Activated naive CD8-positive, alpha-beta T cell treated with anti-CD3 and anti-CD28 coated beads, Interleukin-2, amount 50 U/mL, for 24 hours (primary cell): ENCODE results near the gene CNIH3.

Source experiments
- ATAC-seq: fragments of 150-1000 bp; cut with Tn5 transposase; one replicate; pipeline ENCODE4 v1.10.0; 2021
- DNase-seq: peaks from one replicate; pipeline ENCODE4 v3.0.0; 2021
- H3K27ac Mint-ChIP-seq: one replicate; pipeline ENCODE4 v1.8.0; 2021; ENCODE audit warnings: mild to moderate bottlenecking, mixed read lengths
- H3K27me3 Mint-ChIP-seq: one replicate; pipeline ENCODE4 v1.8.0; 2021; ENCODE audit warnings: mixed read lengths
- H3K36me3 Mint-ChIP-seq: one replicate; pipeline ENCODE4 v1.8.0; 2021; ENCODE audit warnings: low read depth, mixed read lengths
- H3K4me1 Mint-ChIP-seq: one replicate; pipeline ENCODE4 v1.8.0; 2021; ENCODE audit warnings: mixed read lengths
- H3K4me3 Mint-ChIP-seq: one replicate; pipeline ENCODE4 v1.8.0; 2021; ENCODE audit warnings: mild to moderate bottlenecking, moderate library complexity, mixed read lengths
- H3K9me3 Mint-ChIP-seq: one replicate; pipeline ENCODE4 v1.8.0; 2021; ENCODE audit warnings: mixed read lengths

Gene CNIH3

GRCh38 chr1:224759681-224760091 is 143.6 kb downstream of the CNIH3 start:
- H3K27ac Mint-ChIP-seq, result no peak overlapping the region
- DNase-seq, result no peak
- peaks cover 8% of the 10 kb centered on the region for H3K27me3 Mint-ChIP-seq
- H3K4me1 Mint-ChIP-seq, result no peaks in the 10 kb centered on the region
- H3K9me3 Mint-ChIP-seq, result peaks cover 13% of the 10 kb centered on the region
- no peak for ATAC-seq
- no peak overlapping the region for H3K4me3 Mint-ChIP-seq
- no peaks in the 10 kb centered on the region for H3K36me3 Mint-ChIP-seq

GRCh38 chr1:224760163-224760562 is 144.0 kb downstream of the CNIH3 start:
- ATAC-seq (no peak), DNase-seq (no peak)
- Mint-ChIP-seq H3K27me3 (peaks cover 8% of the 10 kb centered on the region), H3K9me3 (peaks cover 13% of the 10 kb centered on the region), H3K4me3 (no peak overlapping the region), H3K4me1 (no peaks in the 10 kb centered on the region), H3K27ac (no peak overlapping the region), H3K36me3 (no peaks in the 10 kb centered on the region)

- ATAC-seq (no peak), DNase-seq (no peak)
- Mint-ChIP-seq H3K4me1 (no peaks in the 10 kb centered on the region), H3K36me3 (no peaks in the 10 kb centered on the region), H3K9me3 (peaks cover 13% of the 10 kb centered on the region), H3K27ac (no peak overlapping the region), H3K27me3 (peaks cover 8% of the 10 kb centered on the region), H3K4me3 (no peak overlapping the region)
Measured at GRCh38 chr1:224761245-224761644, 145.1 kb downstream of the CNIH3 start.

GRCh38 chr1:224762046-224762445 is 145.9 kb downstream of the CNIH3 start:
- DNase-seq (no peak), ATAC-seq (no peak)
- H3K27ac Mint-ChIP-seq, result no peak overlapping the region
- H3K27me3 Mint-ChIP-seq, result peaks cover 8% of the 10 kb centered on the region
- H3K9me3 Mint-ChIP-seq, result peaks cover 13% of the 10 kb centered on the region
- no peak overlapping the region for H3K4me3 Mint-ChIP-seq
- H3K36me3 Mint-ChIP-seq, result no peaks in the 10 kb centered on the region
- no peaks in the 10 kb centered on the region for H3K4me1 Mint-ChIP-seq

GRCh38 chr1:224762701-224763100 is 146.6 kb downstream of the CNIH3 start:
- ATAC-seq (no peak), DNase-seq (no peak)
- Mint-ChIP-seq H3K4me3 (no peak overlapping the region), H3K4me1 (no peaks in the 10 kb centered on the region), H3K27ac (no peak overlapping the region), H3K36me3 (no peaks in the 10 kb centered on the region), H3K27me3 (peaks cover 9% of the 10 kb centered on the region), H3K9me3 (peaks cover 13% of the 10 kb centered on the region)

GRCh38 chr1:224763126-224763775 is 147.1 kb downstream of the CNIH3 start:
- Mint-ChIP-seq H3K36me3 (no peaks in the 10 kb centered on the region), H3K27me3 (peaks cover 10% of the 10 kb centered on the region), H3K4me3 (no peak overlapping the region), H3K4me1 (no peaks in the 10 kb centered on the region), H3K27ac (no peak overlapping the region), H3K9me3 (peaks cover 12% of the 10 kb centered on the region)
- DNase-seq (no peak), ATAC-seq (no peak)

- Mint-ChIP-seq H3K9me3 (no peaks in the 10 kb centered on the region), H3K27ac (no peak overlapping the region), H3K36me3 (no peaks in the 10 kb centered on the region), H3K4me1 (no peaks in the 10 kb centered on the region), H3K4me3 (no peak overlapping the region), H3K27me3 (peaks cover 12% of the 10 kb centered on the region)
- no peak for DNase-seq
- ATAC-seq, result no peak
Measured at GRCh38 chr1:224766266-224766665, 150.1 kb downstream of the CNIH3 start.

DNA sequence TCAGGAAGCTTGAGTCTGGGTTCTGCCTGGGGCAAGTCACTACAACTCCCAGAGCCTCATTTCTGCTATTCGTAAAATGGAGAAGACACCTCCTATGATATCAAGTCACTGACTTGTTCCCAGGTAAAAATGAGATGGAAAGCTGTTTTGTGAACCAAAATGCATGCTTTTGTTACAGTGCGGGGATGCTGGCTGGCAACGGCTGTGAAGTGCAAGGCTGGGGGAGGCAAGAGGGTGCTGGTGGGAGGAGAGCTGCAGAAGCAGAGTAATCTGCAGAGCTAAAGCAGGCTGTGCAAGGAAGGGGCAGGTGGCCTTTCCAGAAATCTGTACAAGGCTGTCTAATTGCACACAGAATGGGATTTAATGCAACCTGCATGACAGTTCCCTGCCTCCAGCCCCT is 150.9 kb downstream of the CNIH3 start:
- ATAC-seq (no peak), DNase-seq (no peak)
- Mint-ChIP-seq H3K4me3 (no peak overlapping the region), H3K36me3 (no peaks in the 10 kb centered on the region), H3K27me3 (peaks cover 17% of the 10 kb centered on the region), H3K4me1 (no peaks in the 10 kb centered on the region), H3K9me3 (no peaks in the 10 kb centered on the region), H3K27ac (no peak overlapping the region)

GRCh38 chr1:224767676-224768075 is 151.6 kb downstream of the CNIH3 start:
- H3K4me3 Mint-ChIP-seq, result no peak overlapping the region
- H3K36me3 Mint-ChIP-seq, result no peaks in the 10 kb centered on the region
- no peaks in the 10 kb centered on the region for H3K9me3 Mint-ChIP-seq
- no peak overlapping the region for H3K27ac Mint-ChIP-seq
- H3K27me3 Mint-ChIP-seq, result peaks cover 17% of the 10 kb centered on the region
- no peaks in the 10 kb centered on the region for H3K4me1 Mint-ChIP-seq
- DNase-seq (no peak), ATAC-seq (no peak)

GRCh38 chr1:224768971-224769370 is 152.9 kb downstream of the CNIH3 start:
- H3K4me1 Mint-ChIP-seq, result no peaks in the 10 kb centered on the region
- H3K4me3 Mint-ChIP-seq, result no peak overlapping the region
- ATAC-seq, result no peak
- H3K27me3 Mint-ChIP-seq, result peaks cover 14% of the 10 kb centered on the region
- DNase-seq, result no peak
- no peaks in the 10 kb centered on the region for H3K9me3 Mint-ChIP-seq
- no peak overlapping the region for H3K27ac Mint-ChIP-seq
- no peaks in the 10 kb centered on the region for H3K36me3 Mint-ChIP-seq

GRCh38 chr1:224769452-224770335 is 153.6 kb downstream of the CNIH3 start:
- no peaks in the 10 kb centered on the region for H3K4me1 Mint-ChIP-seq
- no peak overlapping the region for H3K4me3 Mint-ChIP-seq
- no peaks in the 10 kb centered on the region for H3K9me3 Mint-ChIP-seq
- no peak overlapping the region for H3K27ac Mint-ChIP-seq
- no peak for ATAC-seq
- DNase-seq, result no peak
- no peaks in the 10 kb centered on the region for H3K36me3 Mint-ChIP-seq
- H3K27me3 Mint-ChIP-seq, result peaks cover 17% of the 10 kb centered on the region

GRCh38 chr1:224770336-224770693 is 154.2 kb downstream of the CNIH3 start:
- no peak for DNase-seq
- H3K4me3 Mint-ChIP-seq, result no peak overlapping the region
- H3K27ac Mint-ChIP-seq, result no peak overlapping the region
- H3K36me3 Mint-ChIP-seq, result no peaks in the 10 kb centered on the region
- ATAC-seq, result no peak
- H3K9me3 Mint-ChIP-seq, result no peaks in the 10 kb centered on the region
- H3K4me1 Mint-ChIP-seq, result no peaks in the 10 kb centered on the region
- H3K27me3 Mint-ChIP-seq, result peaks cover 17% of the 10 kb centered on the region

- H3K4me3 Mint-ChIP-seq, result no peak overlapping the region
- ATAC-seq (no peak), DNase-seq (no peak)
- H3K36me3 Mint-ChIP-seq, result no peaks in the 10 kb centered on the region
- no peaks in the 10 kb centered on the region for H3K9me3 Mint-ChIP-seq
- no peaks in the 10 kb centered on the region for H3K4me1 Mint-ChIP-seq
- H3K27me3 Mint-ChIP-seq, result peaks cover 12% of the 10 kb centered on the region
- H3K27ac Mint-ChIP-seq, result no peak overlapping the region
Measured at GRCh38 chr1:224773646-224774045, 157.5 kb downstream of the CNIH3 start.

DNA sequence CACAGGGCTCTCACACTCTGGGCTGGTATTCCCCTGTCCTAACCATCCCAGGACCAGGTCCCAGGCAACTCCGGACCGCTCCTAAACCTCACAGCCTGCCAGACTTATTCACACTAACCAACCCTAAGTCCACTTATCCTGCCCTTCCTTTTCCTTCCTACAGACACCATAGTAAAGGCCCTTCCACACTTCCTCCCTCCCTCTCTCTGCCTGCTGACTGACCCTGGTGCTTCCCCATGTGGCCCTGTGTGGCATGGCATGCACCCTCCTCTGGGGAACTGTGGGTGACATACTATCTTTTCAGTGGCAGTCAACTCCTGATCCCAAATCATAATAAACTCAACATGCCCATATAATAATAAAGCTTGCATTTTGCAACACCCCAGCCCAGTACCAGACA is 158.3 kb downstream of the CNIH3 start:
- ATAC-seq (peak; percentile 46), DNase-seq (no peak)
- Mint-ChIP-seq H3K4me1 (no peaks in the 10 kb centered on the region), H3K27me3 (peaks cover 12% of the 10 kb centered on the region), H3K9me3 (no peaks in the 10 kb centered on the region), H3K27ac (no peak overlapping the region), H3K36me3 (no peaks in the 10 kb centered on the region), H3K4me3 (no peak overlapping the region)

GRCh38 chr1:224777180-224777579 is 161.1 kb downstream of the CNIH3 start:
- DNase-seq, result no peak
- Mint-ChIP-seq H3K4me3 (no peak overlapping the region), H3K27ac (no peak overlapping the region), H3K4me1 (no peaks in the 10 kb centered on the region), H3K36me3 (no peaks in the 10 kb centered on the region), H3K27me3 (peaks cover 5% of the 10 kb centered on the region), H3K9me3 (no peaks in the 10 kb centered on the region)
- ATAC-seq, result no peak
